ENCODE data around the gene GRHL3. TPM values are rescaled to one million over a fixed set of nuclear protein-coding genes. Genes with fewer than 3 reads are reported as not detected.

GRHL3 gene
- total RNA-seq, 4 donors from 2014 or later, result 77.6 to 179 (median 115) TPM

DNA sequence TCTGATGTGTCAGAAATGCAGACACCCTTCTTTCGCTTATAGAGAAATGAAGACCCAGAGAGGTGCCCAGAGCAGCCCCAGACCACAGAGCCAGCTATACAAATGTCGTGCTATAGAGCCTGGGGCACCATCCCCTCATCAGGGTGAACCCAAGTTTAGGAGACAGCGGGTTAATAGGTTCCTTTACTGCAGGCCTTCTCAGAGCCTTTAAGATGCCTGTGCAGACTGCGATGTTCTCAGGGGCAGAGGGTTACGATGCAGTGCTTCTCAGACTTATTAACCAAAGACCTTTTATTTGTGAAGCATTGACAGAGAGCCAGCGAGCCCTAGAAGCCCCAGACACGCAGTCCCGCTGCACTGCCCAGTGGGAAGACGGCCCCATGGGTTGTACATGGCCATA lies 47.5 kb downstream of the GRHL3 start:
- TF ChIP-seq POLR2A (IDR thresholded peaks at IDR 0.05) (no peak), CTCF (IDR thresholded peaks at IDR 0.05) (no peak)
- no peak for DNase-seq
- Histone ChIP-seq H3K36me3 (peaks cover 0 to 9% (median 0%) of the 10 kb centered on the region in 3 donors), H3K9me3 (no peaks in the 10 kb centered on the region), H3K27ac (peak overlapping the region in 2 of 4 donors; percentile 11 to 89), H3K4me3 (no peak overlapping the region), H3K4me1 (peaks cover 20 to 86% (median 39%) of the 10 kb centered on the region in 3 donors), H3K27me3 (no peaks in the 10 kb centered on the region)
- 94 to 96% methylated on average over 8 of the region's 9 CpGs for WGBS, 2 donors
- intact Hi-C loops (cut with DNase I), result no loop called here

DNA sequence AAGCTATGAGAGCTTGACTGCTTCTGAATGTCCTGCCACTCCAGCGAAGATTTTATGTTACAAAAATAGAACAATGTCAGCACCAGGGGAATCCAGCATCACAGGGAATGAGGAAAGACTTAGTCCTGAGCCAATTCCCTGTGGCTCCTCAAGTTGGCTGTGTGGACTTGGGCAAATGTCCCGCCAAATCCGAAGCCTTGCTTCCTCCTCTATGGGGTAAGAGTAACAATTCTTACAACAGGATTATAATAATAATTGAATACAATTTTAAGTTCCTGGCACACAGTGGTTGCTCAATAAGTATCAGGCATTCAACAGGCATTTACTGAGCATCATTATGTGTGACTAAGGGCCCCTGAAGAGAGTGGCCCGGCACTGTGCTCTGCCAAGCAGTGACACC lies 50.0 kb downstream of the GRHL3 start:
- Histone ChIP-seq H3K27ac (peak overlapping the region; percentile 77 to 83 (median 78)), H3K4me1 (peaks cover 15 to 86% (median 40%) of the 10 kb centered on the region in 3 donors), H3K9me3 (no peaks in the 10 kb centered on the region), H3K27me3 (no peaks in the 10 kb centered on the region), H3K4me3 (no peak overlapping the region), H3K36me3 (peaks cover 0 to 9% (median 0%) of the 10 kb centered on the region in 3 donors)
- intact Hi-C loops (cut with DNase I), result no loop called here
- no peak for DNase-seq
- 44 to 45% methylated on average over 4 of the region's 4 CpGs for WGBS, 2 donors
- TF ChIP-seq CTCF (IDR thresholded peaks at IDR 0.05) (no peak), POLR2A (IDR thresholded peaks at IDR 0.05) (no peak)

- Histone ChIP-seq H3K27ac (peak overlapping the region in 3 of 4 donors; percentile 77 to 83 (median 79)), H3K4me1 (peaks cover 9 to 86% (median 34%) of the 10 kb centered on the region in 3 donors), H3K36me3 (peaks cover 0 to 9% (median 0%) of the 10 kb centered on the region in 3 donors), H3K27me3 (no peaks in the 10 kb centered on the region), H3K4me3 (no peak overlapping the region), H3K9me3 (no peaks in the 10 kb centered on the region)
- intact Hi-C loops (cut with DNase I), result no loop called here
- no peak for DNase-seq
- 72 to 88% methylated on average over 4 of the region's 4 CpGs for WGBS, 2 donors
- TF ChIP-seq CTCF (IDR thresholded peaks at IDR 0.05) (no peak), POLR2A (IDR thresholded peaks at IDR 0.05) (no peak)
Measured at GRCh38 chr1:24369801-24370200, 50.6 kb downstream of the GRHL3 start.

DNA sequence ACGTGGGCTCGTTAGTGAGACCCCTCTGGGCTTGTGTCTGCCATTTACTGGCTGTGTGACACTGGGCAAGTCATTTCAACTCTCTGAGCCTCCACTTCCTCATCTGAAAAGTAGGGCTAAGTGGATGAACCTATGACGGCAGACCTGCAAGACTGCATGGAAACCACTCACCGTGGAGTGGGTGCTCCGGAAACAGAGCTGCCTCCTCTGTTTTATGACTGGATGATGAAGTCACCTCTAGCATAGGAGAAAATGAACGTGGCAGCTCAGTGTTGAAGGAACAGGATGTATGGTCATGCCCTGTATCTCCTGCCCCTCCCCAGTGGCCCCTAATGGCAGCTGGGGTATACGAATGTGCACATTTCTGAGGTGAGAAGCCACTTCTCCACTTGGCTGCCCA lies 53.9 kb downstream of the GRHL3 start:
- no peak for TF ChIP-seq CTCF (IDR thresholded peaks at IDR 0.05)
- no peak for TF ChIP-seq POLR2A (IDR thresholded peaks at IDR 0.05)
- WGBS, 2 donors, result 41 to 50% methylated on average over 3 to 7 of the region's 7 CpGs
- H3K9me3 ChIP-seq, result no peaks in the 10 kb centered on the region
- H3K27ac ChIP-seq, result peak overlapping the region; percentile 88 to 91 (median 89)
- H3K4me3 ChIP-seq, result peak overlapping the region in 1 of 4 donors; percentile 15
- peaks cover 0 to 5% (median 0%) of the 10 kb centered on the region in 3 donors for H3K36me3 ChIP-seq
- no peaks in the 10 kb centered on the region for H3K27me3 ChIP-seq
- intact Hi-C loops (cut with DNase I), result no loop called here
- no peak for DNase-seq
- peaks cover 7 to 68% (median 23%) of the 10 kb centered on the region in 3 donors for H3K4me1 ChIP-seq

DNA sequence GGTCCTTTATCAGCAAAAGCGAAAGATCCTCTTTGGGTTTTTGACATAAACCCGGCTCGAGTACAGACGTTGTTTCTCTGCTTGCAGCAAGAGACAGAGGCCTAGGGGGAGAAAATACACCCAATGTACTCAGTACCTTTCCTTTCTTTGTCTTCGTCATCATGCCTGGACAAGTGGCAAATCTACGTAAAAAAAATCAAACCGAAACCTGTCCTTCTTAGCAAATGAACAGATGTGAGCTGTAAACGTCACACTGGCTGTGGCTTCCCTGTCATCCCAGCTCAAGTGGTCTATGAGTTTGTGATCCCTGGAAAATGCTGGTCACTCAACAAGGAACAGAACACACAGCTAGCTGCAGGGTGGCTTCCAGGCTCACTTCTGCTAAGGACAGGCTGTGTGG lies 54.6 kb downstream of the GRHL3 start:
- Histone ChIP-seq H3K27me3 (no peaks in the 10 kb centered on the region), H3K9me3 (no peaks in the 10 kb centered on the region), H3K27ac (peak overlapping the region; percentile 88 to 91 (median 89)), H3K36me3 (no peaks in the 10 kb centered on the region), H3K4me3 (no peak overlapping the region), H3K4me1 (peaks cover 7 to 68% (median 22%) of the 10 kb centered on the region in 3 donors)
- DNase-seq, result no peak
- intact Hi-C loops (cut with DNase I), result no loop called here
- WGBS, 2 donors, result 7 to 32% methylated on average over 2 to 8 of the region's 8 CpGs
- TF ChIP-seq CTCF (IDR thresholded peaks at IDR 0.05) (no peak), POLR2A (IDR thresholded peaks at IDR 0.05) (no peak)
